H1 (cell line): ENCODE results near the gene FGF12.

Experiments used
- POLR2A ChIP-seq, 2 experiments: IDR thresholded peaks; 1 replicate in 1 of 2; 2 replicates in 1 of 2; pipeline ENCODE4 v1.6.1; 2011; ENCODE audit warnings: low read depth in 2 of 2, low read length in 2 of 2, mild to moderate bottlenecking in 2 of 2; ENCODE audit errors: control extremely low read depth in 1 of 2
- SP2 ChIP-seq: IDR thresholded peaks from 2 replicates; pipeline ENCODE4 v1.6.1; 2012; ENCODE audit warnings: mild to moderate bottlenecking, low read length, inconsistent platforms

- TF ChIP-seq POLR2A (IDR thresholded peaks at IDR 0.05; ENCODE audit: control extremely low read depth in 1 of 2, low read depth in 2 of 2, low read length in 2 of 2) (no peak), SP2 (no peak)
These were observed 354.3 kb downstream of the FGF12 start for GRCh38 chr3:192373032-192373431.
